Bronchial epithelial cell (primary cell): Measurements from ENCODE around the gene CTNND2. TPM values are rescaled to one million over a fixed set of nuclear protein-coding genes. Genes with fewer than 3 reads are reported as not detected.

ENCODE experiments used
- DNase-seq: peaks from one replicate; pipeline ENCODE4 v3.0.0-alpha.2; 2010; ENCODE audit warnings: low read depth
- FAIRE-seq: peaks from 2 replicates; lab custom pipeline; 2011; peaks lifted over from hg19 to GRCh38; lab: Jason Lieb, UNC
- H3K27me3 ChIP-seq: 2 replicates; pipeline ENCODE4 v1.5.1; 2011; ENCODE audit warnings: low read length; ENCODE audit not compliant: control insufficient read depth, insufficient read depth
- H3K36me3 ChIP-seq: 2 replicates; pipeline ENCODE4 v1.5.1; 2011; ENCODE audit warnings: low read length; ENCODE audit not compliant: control insufficient read depth, insufficient read depth
- H3K4me3 ChIP-seq: 2 replicates; pipeline ENCODE4 v1.5.1; 2011; ENCODE audit warnings: mild to moderate bottlenecking, low read depth, low read length, control low read depth
- CTCF ChIP-seq: IDR thresholded peaks from 2 replicates; pipeline ENCODE4 v1.5.1; 2011; ENCODE audit warnings: mild to moderate bottlenecking, moderate library complexity, low read length, control low read depth, inconsistent platforms; ENCODE audit not compliant: insufficient read depth, severe bottlenecking
- total RNA-seq: library from RNA; depleted of rRNA; stranded (reverse); fragments of >200 nt; gene quantifications from 2 replicates; pipeline ENCODE4 v1.2.1, GENCODE V29; 2014

CTNND2 gene
- total RNA-seq, 1 donor from 2014 or later, result not detected

- no peaks in the 10 kb centered on the region for H3K27me3 ChIP-seq
- TF ChIP-seq CTCF, result no peak
- DNase-seq, result no peak
- H3K4me3 ChIP-seq, result no peak overlapping the region
- no peaks in the 10 kb centered on the region for H3K36me3 ChIP-seq
- FAIRE-seq, result no peak
Observed at GRCh38 chr5:11863911-11864310, 40.3 kb downstream of the CTNND2 start.

GRCh38 chr5:11857391-11857790, 46.9 kb downstream of the CTNND2 start:
- no peak for DNase-seq
- Histone ChIP-seq H3K36me3 (no peaks in the 10 kb centered on the region), H3K27me3 (no peaks in the 10 kb centered on the region), H3K4me3 (no peak overlapping the region)
- no peak for TF ChIP-seq CTCF
- FAIRE-seq, result no peak

- Histone ChIP-seq H3K36me3 (no peaks in the 10 kb centered on the region), H3K27me3 (no peaks in the 10 kb centered on the region), H3K4me3 (no peak overlapping the region)
- no peak for FAIRE-seq
- TF ChIP-seq CTCF, result no peak
- DNase-seq, result no peak
Observed at GRCh38 chr5:11854936-11855335, 49.3 kb downstream of the CTNND2 start.

GRCh38 chr5:11853796-11854195, 50.5 kb downstream of the CTNND2 start:
- no peak for TF ChIP-seq CTCF
- FAIRE-seq, result peak; percentile 18
- no peaks in the 10 kb centered on the region for H3K27me3 ChIP-seq
- H3K4me3 ChIP-seq, result no peak overlapping the region
- DNase-seq, result no peak
- H3K36me3 ChIP-seq, result no peaks in the 10 kb centered on the region

GRCh38 chr5:11853140-11853539, 51.1 kb downstream of the CTNND2 start:
- Histone ChIP-seq H3K4me3 (no peak overlapping the region), H3K36me3 (no peaks in the 10 kb centered on the region), H3K27me3 (no peaks in the 10 kb centered on the region)
- no peak for FAIRE-seq
- no peak for TF ChIP-seq CTCF
- no peak for DNase-seq

GRCh38 chr5:11852717-11853087, 51.5 kb downstream of the CTNND2 start:
- no peak overlapping the region for H3K4me3 ChIP-seq
- DNase-seq, result no peak
- TF ChIP-seq CTCF, result no peak
- no peaks in the 10 kb centered on the region for H3K36me3 ChIP-seq
- no peak for FAIRE-seq
- no peaks in the 10 kb centered on the region for H3K27me3 ChIP-seq
